Mesenchymal stem cell (in vitro differentiated cells and primary cell): ENCODE data around the gene GPR65.

Experiments used
- DNase-seq: peaks from one replicate; pipeline ENCODE4 v3.0.0-alpha.2; 2013
- H2AFZ ChIP-seq: one replicate; pipeline ENCODE4 v1.6.1; 2013; ENCODE audit warnings: low read depth, mild to moderate bottlenecking, control low read depth, inconsistent platforms, low read length, moderate library complexity
- H2AK5ac ChIP-seq: 2 replicates; pipeline ENCODE4 v1.6.1; 2013; ENCODE audit warnings: low read length, moderate library complexity, mild to moderate bottlenecking, inconsistent platforms; ENCODE audit not compliant: severe bottlenecking
- H2BK120ac ChIP-seq: one replicate; pipeline ENCODE4 v1.6.1; 2013; ENCODE audit warnings: low read depth, mild to moderate bottlenecking, inconsistent platforms, low read length, moderate library complexity
- H2BK12ac ChIP-seq, 2 experiments: one replicate each; pipeline ENCODE4 v1.6.1; 2013; ENCODE audit warnings: inconsistent platforms in 2 of 2, low read length in 2 of 2, mild to moderate bottlenecking in 2 of 2, moderate library complexity in 2 of 2, control low read depth in 1 of 2
- H2BK15ac ChIP-seq: one replicate; pipeline ENCODE4 v1.6.1; 2013; ENCODE audit warnings: mild to moderate bottlenecking, low read depth, inconsistent platforms; ENCODE audit not compliant: poor library complexity, severe bottlenecking
- H2BK5ac ChIP-seq: 2 replicates; pipeline ENCODE4 v1.6.1; 2013; ENCODE audit warnings: low read depth, mild to moderate bottlenecking, low read length, control low read depth, inconsistent platforms; ENCODE audit not compliant: poor library complexity, severe bottlenecking
- H3K14ac ChIP-seq, 2 experiments: one replicate each; pipeline ENCODE4 v1.6.1; 2013; ENCODE audit warnings: inconsistent platforms in 2 of 2, low read length in 2 of 2, control low read depth in 1 of 2, mild to moderate bottlenecking in 1 of 2, moderate library complexity in 1 of 2
- H3K18ac ChIP-seq, 2 experiments: one replicate each; pipeline ENCODE4 v1.6.1; 2013; ENCODE audit warnings: inconsistent platforms in 2 of 2, low read length in 2 of 2, control low read depth in 1 of 2, low read depth in 1 of 2, mild to moderate bottlenecking in 1 of 2
- H3K23ac ChIP-seq, 2 experiments: one replicate each; pipeline ENCODE4 v1.6.1; 2013; ENCODE audit warnings: inconsistent platforms in 2 of 2, low read length in 2 of 2, mild to moderate bottlenecking in 2 of 2, moderate library complexity in 2 of 2, control low read depth in 1 of 2
- H3K27ac ChIP-seq: 2 replicates; pipeline ENCODE4 v1.5.1; 2013; ENCODE audit warnings: mild to moderate bottlenecking, moderate library complexity, low read length, control low read depth, inconsistent platforms; ENCODE audit not compliant: poor library complexity, severe bottlenecking
- H3K27me3 ChIP-seq, 2 experiments: 2 replicates each; pipeline versions ENCODE4 v1.6.1 to v1.7.0; 2013; ENCODE audit warnings: low read length in 2 of 2, mild to moderate bottlenecking in 2 of 2, moderate library complexity in 2 of 2, control low read depth in 1 of 2, inconsistent platforms in 1 of 2; ENCODE audit not compliant: control insufficient read depth in 1 of 2, insufficient read depth in 1 of 2
- H3K36me3 ChIP-seq, 2 experiments: 2 replicates each; pipeline versions ENCODE4 v1.6.1 to v1.7.0; 2013; ENCODE audit warnings: low read length in 2 of 2, control low read depth in 1 of 2, inconsistent platforms in 1 of 2, low read depth in 1 of 2, mild to moderate bottlenecking in 1 of 2; ENCODE audit not compliant: insufficient read depth in 2 of 2, control insufficient read depth in 1 of 2
- H3K4ac ChIP-seq, 2 experiments: one replicate each; pipeline ENCODE4 v1.6.1; 2013; ENCODE audit warnings: inconsistent platforms in 2 of 2, low read length in 2 of 2, mild to moderate bottlenecking in 2 of 2, moderate library complexity in 2 of 2, control low read depth in 1 of 2, low read depth in 1 of 2
- H3K4me1 ChIP-seq: 2 replicates; pipeline ENCODE4 v1.6.1; 2013; ENCODE audit warnings: low read depth, low read length, control low read depth; ENCODE audit not compliant: control insufficient read depth, insufficient read depth
- H3K4me2 ChIP-seq: 2 replicates; pipeline ENCODE4 v1.6.1; 2013; ENCODE audit warnings: low read length, mild to moderate bottlenecking, inconsistent platforms; ENCODE audit not compliant: poor library complexity, severe bottlenecking
- H3K4me3 ChIP-seq, 2 experiments: 2 replicates each; pipeline versions ENCODE4 v1.5.1 to v1.7.0; 2013; ENCODE audit warnings: low read length in 2 of 2, mild to moderate bottlenecking in 2 of 2, control low read depth in 1 of 2, low read depth in 1 of 2; ENCODE audit not compliant: insufficient read depth in 1 of 2
- H3K79me1 ChIP-seq: replicated peaks from 2 replicates; pipeline ENCODE4 v1.6.1; 2013; ENCODE audit warnings: mild to moderate bottlenecking, control low read depth, low read length, inconsistent platforms; ENCODE audit not compliant: poor library complexity, severe bottlenecking
- H3K9ac ChIP-seq: 2 replicates; pipeline ENCODE4 v1.7.0; 2013; ENCODE audit warnings: mild to moderate bottlenecking, low read length, moderate library complexity
- H3K9me3 ChIP-seq: 2 replicates; pipeline ENCODE4 v1.7.0; 2013; ENCODE audit warnings: mild to moderate bottlenecking, low read length; ENCODE audit not compliant: control insufficient read depth
- H4K8ac ChIP-seq: one replicate; pipeline ENCODE4 v1.6.1; 2013; ENCODE audit warnings: inconsistent platforms, mild to moderate bottlenecking, low read length, moderate library complexity
- H4K91ac ChIP-seq: one replicate; pipeline ENCODE4 v1.6.1; 2013; ENCODE audit warnings: mild to moderate bottlenecking, low read length, inconsistent platforms
- WGBS: methylation state at CpG from one replicate; pipeline ENCODE4 v1.1.7; 2013; ENCODE audit warnings: mixed read lengths; 5-methylcytosine and 5-hydroxymethylcytosine counted together

The GPR65 gene

GRCh38 chr14:88034076-88034475 lies 29.1 kb downstream of the GPR65 start:
- Histone ChIP-seq H3K27me3 (peaks cover 0 to 12% of the 10 kb centered on the region in 2 experiments), H3K4me1 (no peaks in the 10 kb centered on the region), H3K14ac (no peak overlapping the region), H3K27ac (no peak overlapping the region), H2AFZ (no peak overlapping the region), H3K36me3 (no peaks in the 10 kb centered on the region), H3K9ac (no peak overlapping the region), H3K79me1 (no peaks in the 10 kb centered on the region), H3K4ac (no peak overlapping the region), H3K9me3 (no peaks in the 10 kb centered on the region), H3K4me3 (no peak overlapping the region), H2BK12ac (no peak overlapping the region), H3K23ac (no peak overlapping the region), H3K18ac (no peak overlapping the region), H2AK5ac (no peak overlapping the region), H4K91ac (no peak overlapping the region), H3K4me2 (no peak overlapping the region), H2BK120ac (no peak overlapping the region), H2BK5ac (no peak overlapping the region), H2BK15ac (no peak overlapping the region), H4K8ac (no peak overlapping the region)
- DNase-seq: no peak
- 62% methylated on average over 1 of the region's 2 CpGs for WGBS

GRCh38 chr14:88036422-88036821 lies 31.5 kb downstream of the GPR65 start:
- Histone ChIP-seq H3K9me3 (no peaks in the 10 kb centered on the region), H3K4me3 (no peak overlapping the region), H2BK120ac (no peak overlapping the region), H2BK12ac (no peak overlapping the region), H2AFZ (no peak overlapping the region), H2BK5ac (no peak overlapping the region), H3K23ac (no peak overlapping the region), H4K91ac (no peak overlapping the region), H3K4ac (no peak overlapping the region), H3K27me3 (peaks cover 0 to 19% of the 10 kb centered on the region in 2 experiments), H3K36me3 (no peaks in the 10 kb centered on the region), H4K8ac (no peak overlapping the region), H3K14ac (no peak overlapping the region), H2AK5ac (no peak overlapping the region), H3K9ac (no peak overlapping the region), H3K79me1 (no peaks in the 10 kb centered on the region), H3K18ac (no peak overlapping the region), H3K27ac (no peak overlapping the region), H3K4me1 (no peaks in the 10 kb centered on the region), H3K4me2 (no peak overlapping the region), H2BK15ac (no peak overlapping the region)
- 69% methylated on average over 2 of the region's 2 CpGs for WGBS
- no peak for DNase-seq

GRCh38 chr14:88037325-88037724 lies 32.4 kb downstream of the GPR65 start:
- no peak overlapping the region for H2BK5ac ChIP-seq
- H3K36me3 ChIP-seq: no peaks in the 10 kb centered on the region
- no peak overlapping the region for H2AFZ ChIP-seq
- H4K8ac ChIP-seq: no peak overlapping the region
- no peak for DNase-seq
- H3K27ac ChIP-seq: no peak overlapping the region
- H3K9ac ChIP-seq: no peak overlapping the region
- H3K4me1 ChIP-seq: no peaks in the 10 kb centered on the region
- no peak overlapping the region for H4K91ac ChIP-seq
- H2BK12ac ChIP-seq: no peak overlapping the region
- no peak overlapping the region for H2BK120ac ChIP-seq
- no peak overlapping the region for H3K4me2 ChIP-seq
- peaks cover 0 to 19% of the 10 kb centered on the region in 2 experiments for H3K27me3 ChIP-seq
- no peak overlapping the region for H3K18ac ChIP-seq
- no peaks in the 10 kb centered on the region for H3K9me3 ChIP-seq
- no peak overlapping the region for H3K23ac ChIP-seq
- H2BK15ac ChIP-seq: no peak overlapping the region
- H3K79me1 ChIP-seq: no peaks in the 10 kb centered on the region
- no peak overlapping the region for H3K4me3 ChIP-seq
- H3K14ac ChIP-seq: no peak overlapping the region
- H3K4ac ChIP-seq: no peak overlapping the region
- 86% methylated on average over 1 of the region's 1 CpG for WGBS
- H2AK5ac ChIP-seq: no peak overlapping the region

GRCh38 chr14:88039197-88039596 lies 34.3 kb downstream of the GPR65 start:
- Histone ChIP-seq H3K4me2 (no peak overlapping the region), H3K9me3 (no peaks in the 10 kb centered on the region), H2BK15ac (no peak overlapping the region), H4K8ac (no peak overlapping the region), H3K36me3 (no peaks in the 10 kb centered on the region), H2BK120ac (no peak overlapping the region), H3K14ac (no peak overlapping the region), H3K79me1 (no peaks in the 10 kb centered on the region), H3K9ac (no peak overlapping the region), H3K27ac (no peak overlapping the region), H2BK12ac (no peak overlapping the region), H2AFZ (no peak overlapping the region), H3K4ac (no peak overlapping the region), H3K23ac (no peak overlapping the region), H4K91ac (no peak overlapping the region), H3K18ac (no peak overlapping the region), H2AK5ac (no peak overlapping the region), H3K4me3 (no peak overlapping the region), H3K4me1 (no peaks in the 10 kb centered on the region), H3K27me3 (peaks cover 0 to 19% of the 10 kb centered on the region in 2 experiments), H2BK5ac (no peak overlapping the region)
- 75% methylated on average over 1 of the region's 3 CpGs for WGBS
- no peak for DNase-seq
